ENCODE measurements around the gene SLC35C1.
"Not testable (repeated sequence)": the region's sequence is repeated elsewhere in the genome, so short reads cannot be mapped to it uniquely, and the experiment has no call there.

Gene SLC35C1

GRCh38 chr11:45839204-45839603, 34.3 kb downstream of the SLC35C1 start:
- Histone ChIP-seq H3K36me3 (replicated peaks; ENCODE audit: insufficient read depth, low read length) (no peaks in the 10 kb centered on the region), H3K27me3 (replicated peaks; ENCODE audit: insufficient read depth, low read length) (no peaks in the 10 kb centered on the region), H3K4me1 (ENCODE audit: low read length) (peaks cover 5% of the 10 kb centered on the region), H4K20me1 (ENCODE audit: insufficient read depth, low read length) (no peaks in the 10 kb centered on the region), H3K4me2 (ENCODE audit: low read depth, low read length) (no peak overlapping the region), H3K4me3 (ENCODE audit: low read length) (no peak overlapping the region), H3K9ac (ENCODE audit: low read length) (no peak overlapping the region), H3K27ac (ENCODE audit: low read length) (no peak overlapping the region), H3K9me2 (replicated peaks; ENCODE audit: insufficient read depth, low read length) (no peaks in the 10 kb centered on the region), H3F3A (ENCODE audit: insufficient read depth, low read length) (no peaks in the 10 kb centered on the region), H2AFZ (ENCODE audit: low read length) (no peak overlapping the region), H3K9me3 (replicated peaks; ENCODE audit: insufficient read depth, low read length) (no peaks in the 10 kb centered on the region), H3K79me2 (ENCODE audit: low read length) (no peaks in the 10 kb centered on the region)
- no peak for DNase-seq
- TF ChIP-seq CTCF (IDR thresholded peaks at IDR 0.05; ENCODE audit: low read length): no peak
- no peak for TF ChIP-seq EZH2phosphoT487 (IDR thresholded peaks at IDR 0.05; ENCODE audit: low read length)
- no peak for TF ChIP-seq EZH2 (optimal IDR thresholded peaks at IDR 0.05; ENCODE audit: low read depth, low read length)

- not testable (repeated sequence) for H3K4me3 ChIP-seq (ENCODE audit: low read length); H3K27ac ChIP-seq (ENCODE audit: low read length)
Measured at GRCh38 chr11:45840251-45840650, 35.3 kb downstream of the SLC35C1 start.

GRCh38 chr11:45843158-45843924, 38.4 kb downstream of the SLC35C1 start:
- Histone ChIP-seq H3K36me3 (replicated peaks; ENCODE audit: insufficient read depth, low read length) (no peaks in the 10 kb centered on the region), H2AFZ (ENCODE audit: low read length) (peak overlapping the region; percentile 82), H3K9me2 (replicated peaks; ENCODE audit: insufficient read depth, low read length) (no peaks in the 10 kb centered on the region), H3K27ac (ENCODE audit: low read length) (peak overlapping the region; percentile 67), H3F3A (ENCODE audit: insufficient read depth, low read length) (0 out of 2 replicates have a peak, but pooled peaks cover 3% of the 10 kb centered on the region), H3K27me3 (replicated peaks; ENCODE audit: insufficient read depth, low read length) (no peaks in the 10 kb centered on the region), H4K20me1 (ENCODE audit: insufficient read depth, low read length) (no peaks in the 10 kb centered on the region), H3K79me2 (ENCODE audit: low read length) (peaks cover 10% of the 10 kb centered on the region), H3K4me2 (ENCODE audit: low read depth, low read length) (peak overlapping the region; percentile 93), H3K4me3 (ENCODE audit: low read length) (peak overlapping the region; percentile 54), H3K9ac (ENCODE audit: low read length) (peak overlapping the region; percentile 67), H3K4me1 (ENCODE audit: low read length) (peaks cover 14% of the 10 kb centered on the region), H3K9me3 (replicated peaks; ENCODE audit: insufficient read depth, low read length) (no peaks in the 10 kb centered on the region)
- DNase-seq: peak; percentile 88
- peak; percentile 94 for TF ChIP-seq CTCF (IDR thresholded peaks at IDR 0.05; ENCODE audit: low read length)
- TF ChIP-seq EZH2 (optimal IDR thresholded peaks at IDR 0.05; ENCODE audit: low read depth, low read length): no peak
- TF ChIP-seq EZH2phosphoT487 (IDR thresholded peaks at IDR 0.05; ENCODE audit: low read length): no peak

More at GRCh38 chr11:45840251-45840650, 35.3 kb downstream of the SLC35C1 start:
- H3K4me2 ChIP-seq (ENCODE audit: low read depth, low read length); H3K79me2 ChIP-seq (ENCODE audit: low read length); H3K9me2 ChIP-seq (replicated peaks; ENCODE audit: insufficient read depth, low read length); H4K20me1 ChIP-seq (ENCODE audit: insufficient read depth, low read length); H3F3A ChIP-seq (ENCODE audit: insufficient read depth, low read length); H3K9me3 ChIP-seq (replicated peaks; ENCODE audit: insufficient read depth, low read length); DNase-seq; H3K9ac ChIP-seq (ENCODE audit: low read length); H3K36me3 ChIP-seq (replicated peaks; ENCODE audit: insufficient read depth, low read length); H2AFZ ChIP-seq (ENCODE audit: low read length); H3K4me1 ChIP-seq (ENCODE audit: low read length); H3K27me3 ChIP-seq (replicated peaks; ENCODE audit: insufficient read depth, low read length): not testable (repeated sequence)

Data from MM.1S (cell line).